NCI-H1694 treated with DMSO at 0.1 percent for 48 hours (cell line): ENCODE measurements around the gene NR2F1.

Source experiments
- DNase-seq: peaks from one replicate; lab custom pipeline; 2025; lab: John Stamatoyannopoulos, UW

The NR2F1 gene

DNA sequence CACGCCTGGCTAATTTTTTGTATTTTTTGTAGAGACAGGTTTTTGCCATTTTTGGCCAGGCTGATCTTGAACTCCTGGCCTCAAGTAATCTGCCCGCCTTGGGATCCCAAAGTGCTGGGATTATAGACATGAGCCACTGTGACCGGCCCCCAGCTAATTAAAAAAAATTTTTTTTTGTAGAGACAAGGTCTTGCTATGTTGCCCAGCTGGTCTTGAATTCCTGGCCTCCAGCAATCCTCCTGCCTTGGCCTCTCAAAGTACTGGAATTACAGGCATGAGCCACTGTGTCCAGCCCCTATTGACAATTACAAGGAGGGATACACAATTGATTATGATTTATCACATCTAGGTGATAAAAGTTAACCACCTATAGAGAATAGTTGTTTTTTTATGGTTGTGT is 59.5 kb downstream of the NR2F1 start:
- no peak for DNase-seq
